SK-N-SH (cell line): ENCODE data around the gene SAG. TPM values are rescaled to one million over a fixed set of nuclear protein-coding genes. Genes with fewer than 3 reads are reported as not detected.

Source experiments
- CTCF ChIA-PET: fragments of 300-600, 350-600 bp; formaldehyde crosslinking; extraction: SDS; loops from one replicate; lab custom pipeline; 2021; lab: Yijun Ruan, JAX
- POLR2A ChIA-PET: fragments of 350-600 bp; sonication (Branson Sonifier 250); formaldehyde crosslinking; extraction: SDS; loops from one replicate; lab custom pipeline; 2020; ENCODE audit warnings: antibody characterized with exemption, inconsistent platforms; lab: Yijun Ruan, JAX
- DNase-seq: peaks from one replicate; pipeline ENCODE4 v3.0.0; 2012
- H2AFZ ChIP-seq: fragments of 200-600 bp; sonication (generic); 2 replicates; pipeline ENCODE4 v1.8.1; 2016; ENCODE audit warnings: antibody characterized with exemption, mild to moderate bottlenecking, low read depth
- H3F3A ChIP-seq: fragments of 200-600 bp; sonication (generic); replicated peaks from 2 replicates; pipeline ENCODE3; 2016; ENCODE audit warnings: antibody characterized with exemption, mild to moderate bottlenecking; ENCODE audit not compliant: insufficient read depth
- H3K27ac ChIP-seq, 2 experiments: fragments of 200-500 bp in 1 of 2; fragments of 200-600 bp in 1 of 2; sonication (Bioruptor generic) in 1 of 2; sonication (generic), shearing (Covaris generic) in 1 of 2; 2 replicates each; pipeline versions ENCODE4 v1.5.1 to v1.6.1; 2014 to 2016; ENCODE audit warnings: low read depth in 2 of 2, inconsistent platforms in 1 of 2, low read length in 1 of 2, mild to moderate bottlenecking in 1 of 2, mixed read lengths in 1 of 2
- H3K27me3 ChIP-seq: fragments of 200-600 bp; sonication (generic), shearing (Covaris generic); 2 replicates; pipeline ENCODE4 v1.6.1; 2016; ENCODE audit warnings: mixed run types; ENCODE audit not compliant: insufficient read depth
- H3K36me3 ChIP-seq, 2 experiments: fragments of 200-500 bp in 1 of 2; fragments of 200-600 bp in 1 of 2; sonication (Bioruptor generic) in 1 of 2; sonication (generic) in 1 of 2; replicated peaks in 1 of 2; 2 replicates each; pipeline versions ENCODE3 to v1.5.1; 2014 to 2016; ENCODE audit warnings: low read length in 1 of 2, mild to moderate bottlenecking in 1 of 2; ENCODE audit not compliant: insufficient read depth in 2 of 2, control insufficient read depth in 1 of 2
- H3K4me1 ChIP-seq, 2 experiments: fragments of 200-500 bp in 1 of 2; fragments of 200-600 bp in 1 of 2; sonication (Bioruptor generic) in 1 of 2; sonication (generic), shearing (Covaris generic) in 1 of 2; 2 replicates each; pipeline versions ENCODE4 v1.5.1 to v1.6.1; 2014 to 2016; ENCODE audit warnings: low read depth in 1 of 2, low read length in 1 of 2, mixed run types in 1 of 2; ENCODE audit not compliant: insufficient read depth in 2 of 2, control insufficient read depth in 1 of 2
- H3K4me2 ChIP-seq: fragments of 200-600 bp; sonication (generic), shearing (Covaris generic); 2 replicates; pipeline ENCODE4 v1.6.1; 2017; ENCODE audit warnings: mixed run types
- H3K4me3 ChIP-seq, 2 experiments: fragments of 200-500 bp in 1 of 2; fragments of 200-600 bp in 1 of 2; sonication (Bioruptor generic) in 1 of 2; sonication (generic), shearing (Covaris generic) in 1 of 2; 2 replicates each; pipeline versions ENCODE4 v1.5.1 to v1.8.1; 2014 to 2016; ENCODE audit warnings: low read depth in 2 of 2, inconsistent platforms in 1 of 2, low read length in 1 of 2, mild to moderate bottlenecking in 1 of 2, mixed read lengths in 1 of 2, moderate library complexity in 1 of 2
- H3K79me2 ChIP-seq: fragments of 200-600 bp; sonication (generic); 2 replicates; pipeline ENCODE4 v1.8.1; 2017; ENCODE audit warnings: mild to moderate bottlenecking; ENCODE audit not compliant: insufficient read depth
- H3K9ac ChIP-seq: fragments of 200-600 bp; sonication (generic); 2 replicates; pipeline ENCODE4 v1.6.1; 2017; ENCODE audit warnings: mixed run types
- H3K9me2 ChIP-seq: fragments of 200-600 bp; sonication (generic); 2 replicates; pipeline ENCODE4 v1.6.1; 2017; ENCODE audit warnings: mixed run types
- H3K9me3 ChIP-seq: fragments of 200-600 bp; sonication (generic); 2 replicates; pipeline ENCODE4 v1.6.1; 2017; ENCODE audit warnings: mixed run types, mild to moderate bottlenecking, moderate library complexity
- H4K20me1 ChIP-seq: fragments of 200-600 bp; sonication (generic); 2 replicates; pipeline ENCODE4 v1.6.1; 2017; ENCODE audit warnings: mild to moderate bottlenecking, mixed run types; ENCODE audit not compliant: insufficient read depth
- EP300 ChIP-seq, 2 experiments: IDR thresholded peaks; 2 replicates each; pipeline versions ENCODE4 v1.4.0 to v1.6.1; 2012; ENCODE audit warnings: borderline replicate concordance in 1 of 2, low read depth in 1 of 2, low read length in 1 of 2
- GABPA ChIP-seq: IDR thresholded peaks from 2 replicates; pipeline ENCODE4 v1.4.0; 2012; ENCODE audit warnings: low read depth, mild to moderate bottlenecking
- GATA2 ChIP-seq: sonication (generic); formaldehyde crosslinking; IDR thresholded peaks from 2 replicates; pipeline ENCODE4 v1.5.0; 2020; ENCODE audit warnings: mild to moderate bottlenecking, missing genetic modification reagents
- IRF3 ChIP-seq: fragments of 150-350 bp; IDR thresholded peaks from 2 replicates; pipeline ENCODE4 v1.6.1; 2016; ENCODE audit warnings: mild to moderate bottlenecking, low read depth, low read length
- JUND ChIP-seq: IDR thresholded peaks from 2 replicates; pipeline ENCODE4 v1.4.0; 2012
- MEF2A ChIP-seq: IDR thresholded peaks from 2 replicates; pipeline ENCODE4 v1.4.0; 2012; ENCODE audit warnings: low read depth, borderline replicate concordance
- MXI1 ChIP-seq: IDR thresholded peaks from 2 replicates; pipeline ENCODE4 v1.6.1; 2012; ENCODE audit warnings: mild to moderate bottlenecking, low read depth, low read length, improper control_type of control experiment
- PBX3 ChIP-seq: IDR thresholded peaks from 2 replicates; pipeline ENCODE4; 2012
- POLR2AphosphoS5 ChIP-seq: IDR thresholded peaks from 2 replicates; pipeline ENCODE4 v1.6.1; 2012; ENCODE audit warnings: low read depth, low read length
- RAD21 ChIP-seq: IDR thresholded peaks from 2 replicates; pipeline ENCODE4 v1.6.1; 2012; ENCODE audit warnings: mild to moderate bottlenecking, low read length
- RCOR1 ChIP-seq: fragments of 150-350 bp; IDR thresholded peaks from 2 replicates; pipeline ENCODE4 v1.6.1; 2017; ENCODE audit warnings: antibody characterized with exemption, low read length
- RFX5 ChIP-seq: IDR thresholded peaks from 2 replicates; pipeline ENCODE4 v1.6.1; 2012; ENCODE audit warnings: mild to moderate bottlenecking, improper control_type of control experiment, low read length
- RXRA ChIP-seq: IDR thresholded peaks from 2 replicates; pipeline ENCODE4 v1.4.0; 2012; ENCODE audit warnings: low read depth, mild to moderate bottlenecking, borderline replicate concordance
- SIN3A ChIP-seq: IDR thresholded peaks from 2 replicates; pipeline ENCODE4 v1.6.1; 2012; ENCODE audit warnings: low read depth, mild to moderate bottlenecking, low read length, moderate library complexity, borderline replicate concordance
- USF2 ChIP-seq: fragments of 150-350 bp; IDR thresholded peaks from 2 replicates; pipeline ENCODE4 v1.6.1; 2017; ENCODE audit warnings: antibody characterized with exemption, low read length, low read depth, borderline replicate concordance
- ZBTB33 ChIP-seq: IDR thresholded peaks from 2 replicates; pipeline ENCODE4 v1.4.0; 2012; ENCODE audit warnings: low read depth, borderline replicate concordance
- WGBS: methylation state at CpG from one replicate; pipeline ENCODE4 v1.1.6; 2017; ENCODE audit warnings: low lambda C conversion rate; 5-methylcytosine and 5-hydroxymethylcytosine counted together
- polyA plus RNA-seq, 3 experiments: library from polyadenylated mRNA; depleted of rRNA; stranded (reverse); fragments of >200 nt; gene quantifications; 2 replicates each; pipeline ENCODE4 v1.2.3, GENCODE V29; 2012

The SAG gene
- polyA plus RNA-seq, 1 of the 3 experiments (the other 2 are of a cell fraction): not detected

GRCh38 chr2:233321166-233321565 lies 13.6 kb downstream of the SAG start:
- Histone ChIP-seq H4K20me1 (no peaks in the 10 kb centered on the region), H3K36me3 (no peaks in the 10 kb centered on the region), H3K9ac (no peak overlapping the region), H3K4me2 (no peak overlapping the region), H3K9me2 (no peaks in the 10 kb centered on the region), H3K27ac (no peak overlapping the region), H3K27me3 (no peaks in the 10 kb centered on the region), H2AFZ (no peak overlapping the region), H3K79me2 (no peaks in the 10 kb centered on the region), H3K4me3 (no peak overlapping the region), H3F3A (no peaks in the 10 kb centered on the region), H3K9me3 (no peaks in the 10 kb centered on the region), H3K4me1 (peaks cover 0 to 5% of the 10 kb centered on the region in 2 experiments; a peak in 1 of 4 replicates)
- CTCF ChIA-PET: no interaction called here
- TF ChIP-seq ZBTB33 (no peak), GABPA (no peak), RAD21 (no peak), PBX3 (no peak), RCOR1 (no peak), EP300 (IDR thresholded peaks at IDR 0.05; ENCODE audit: borderline replicate concordance in 1 of 2, low read depth in 1 of 2, low read length in 1 of 2) (no peak), IRF3 (no peak), GATA2 (no peak), SIN3A (no peak), RXRA (no peak), MXI1 (no peak), JUND (no peak), USF2 (no peak), RFX5 (no peak), MEF2A (no peak), POLR2AphosphoS5 (no peak)
- 57% methylated on average over 6 of the region's 6 CpGs for WGBS
- no peak for DNase-seq
- POLR2A ChIA-PET: no interaction called here
